OCI-LY7 (cell line): ENCODE results near the gene MYOT.

ENCODE experiments used
- CTCF ChIP-seq: fragments of 200-600 bp; sonication (generic); conservative IDR thresholded peaks from 2 replicates; pipeline ENCODE4 v1.5.1; 2014; ENCODE audit warnings: mild to moderate bottlenecking, antibody characterized with exemption, low read length, moderate library complexity, mixed read lengths
- EZH2phosphoT487 ChIP-seq: fragments of 200-600 bp; sonication (generic); IDR thresholded peaks from 2 replicates; pipeline ENCODE4 v1.6.1; 2018; ENCODE audit warnings: low read depth, borderline replicate concordance, mild to moderate bottlenecking, mixed run types, antibody characterized with exemption, low read length, moderate library complexity, mixed read lengths

GRCh38 chr5:137901011-137901817 lies 33.6 kb downstream of the MYOT start:
- TF ChIP-seq CTCF (no peak), EZH2phosphoT487 (no peak)
